ENCODE measurements around the gene CMIP.

Gene CMIP

GRCh38 chr16:81723098-81723723 lies 278.6 kb downstream of the CMIP start:
- H3K4me2 ChIP-seq (ENCODE audit: insufficient read depth, low read length), result no peak overlapping the region

DNA sequence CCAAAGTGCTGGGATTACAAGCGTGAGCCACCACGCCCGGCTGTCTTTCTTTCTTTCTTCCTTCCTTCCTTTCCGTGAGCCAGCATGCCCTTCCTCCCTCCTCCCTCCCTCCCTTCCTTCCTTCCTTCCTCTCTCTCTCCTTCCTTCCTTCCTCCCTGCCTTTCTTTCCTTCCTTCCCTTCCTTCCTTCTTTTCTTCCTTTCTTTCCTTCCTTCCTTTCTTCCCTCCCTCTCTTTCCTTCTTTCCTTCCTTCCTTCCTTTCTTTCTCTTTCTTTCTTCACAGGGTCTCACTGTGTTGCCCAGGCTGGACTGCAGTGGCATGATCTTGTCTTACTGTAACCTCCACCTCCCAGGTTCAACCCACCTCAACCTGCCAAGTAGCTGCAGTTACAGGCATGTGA lies 283.8 kb downstream of the CMIP start:
- DNase-seq (no peak), ATAC-seq (ENCODE audit: insufficient read depth, low read depth) (no peak)
- Histone ChIP-seq H3K36me3 (ENCODE audit: insufficient read depth, low read length) (no peaks in the 10 kb centered on the region), H3K9ac (ENCODE audit: low read depth, low read length) (no peak overlapping the region), H3K4me3 (ENCODE audit: low read depth in 1 of 2, low read length in 2 of 2) (no peak overlapping the region), H3K27ac (ENCODE audit: low read length) (no peak overlapping the region), H3K4me1 (ENCODE audit: insufficient read depth, low read length) (peaks cover 7% of the 10 kb centered on the region), H3K9me3 (ENCODE audit: insufficient read depth, low read length, severe bottlenecking) (no peaks in the 10 kb centered on the region), H3K79me2 (ENCODE audit: insufficient read depth, low read length) (no peaks in the 10 kb centered on the region), H3K4me2 (ENCODE audit: insufficient read depth, low read length) (no peak overlapping the region), H3K27me3 (ENCODE audit: insufficient read depth, low read length, poor library complexity) (no peaks in the 10 kb centered on the region), H2AFZ (ENCODE audit: low read depth, low read length) (no peak overlapping the region), H4K20me1 (ENCODE audit: insufficient read depth, low read length) (no peaks in the 10 kb centered on the region)
- TF ChIP-seq, protein P1, sequence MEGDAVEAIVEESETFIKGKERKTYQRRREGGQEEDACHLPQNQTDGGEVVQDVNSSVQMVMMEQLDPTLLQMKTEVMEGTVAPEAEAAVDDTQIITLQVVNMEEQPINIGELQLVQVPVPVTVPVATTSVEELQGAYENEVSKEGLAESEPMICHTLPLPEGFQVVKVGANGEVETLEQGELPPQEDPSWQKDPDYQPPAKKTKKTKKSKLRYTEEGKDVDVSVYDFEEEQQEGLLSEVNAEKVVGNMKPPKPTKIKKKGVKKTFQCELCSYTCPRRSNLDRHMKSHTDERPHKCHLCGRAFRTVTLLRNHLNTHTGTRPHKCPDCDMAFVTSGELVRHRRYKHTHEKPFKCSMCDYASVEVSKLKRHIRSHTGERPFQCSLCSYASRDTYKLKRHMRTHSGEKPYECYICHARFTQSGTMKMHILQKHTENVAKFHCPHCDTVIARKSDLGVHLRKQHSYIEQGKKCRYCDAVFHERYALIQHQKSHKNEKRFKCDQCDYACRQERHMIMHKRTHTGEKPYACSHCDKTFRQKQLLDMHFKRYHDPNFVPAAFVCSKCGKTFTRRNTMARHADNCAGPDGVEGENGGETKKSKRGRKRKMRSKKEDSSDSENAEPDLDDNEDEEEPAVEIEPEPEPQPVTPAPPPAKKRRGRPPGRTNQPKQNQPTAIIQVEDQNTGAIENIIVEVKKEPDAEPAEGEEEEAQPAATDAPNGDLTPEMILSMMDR (IDR thresholded peaks at IDR 0.05; ENCODE audit: borderline replicate concordance, extremely low read depth, low read length, poor library complexity, severe bottlenecking), result no peak
- no peak for TF ChIP-seq EZH2 (IDR thresholded peaks at IDR 0.05; ENCODE audit: borderline replicate concordance, low read depth, low read length, severe bottlenecking)

More at GRCh38 chr16:81723098-81723723, 278.6 kb downstream of the CMIP start:
- Histone ChIP-seq H3K36me3 (ENCODE audit: insufficient read depth, low read length) (no peaks in the 10 kb centered on the region), H3K27me3 (ENCODE audit: insufficient read depth, low read length, poor library complexity) (no peaks in the 10 kb centered on the region), H3K79me2 (ENCODE audit: insufficient read depth, low read length) (no peaks in the 10 kb centered on the region), H3K9ac (ENCODE audit: low read depth, low read length) (no peak overlapping the region), H3K27ac (ENCODE audit: low read length) (no peak overlapping the region), H3K4me1 (ENCODE audit: insufficient read depth, low read length) (no peaks in the 10 kb centered on the region), H2AFZ (ENCODE audit: low read depth, low read length) (no peak overlapping the region), H3K9me3 (ENCODE audit: insufficient read depth, low read length, severe bottlenecking) (no peaks in the 10 kb centered on the region), H4K20me1 (ENCODE audit: insufficient read depth, low read length) (no peaks in the 10 kb centered on the region), H3K4me3 (ENCODE audit: low read depth in 1 of 2, low read length in 2 of 2) (no peak overlapping the region)
- DNase-seq (peak; percentile 49), ATAC-seq (ENCODE audit: insufficient read depth, low read depth) (peak; percentile 99)
- TF ChIP-seq, protein P1 (IDR thresholded peaks at IDR 0.05; ENCODE audit: borderline replicate concordance, extremely low read depth, low read length, poor library complexity, severe bottlenecking), result peak; percentile 84
- no peak for TF ChIP-seq EZH2 (IDR thresholded peaks at IDR 0.05; ENCODE audit: borderline replicate concordance, low read depth, low read length, severe bottlenecking)

DNA sequence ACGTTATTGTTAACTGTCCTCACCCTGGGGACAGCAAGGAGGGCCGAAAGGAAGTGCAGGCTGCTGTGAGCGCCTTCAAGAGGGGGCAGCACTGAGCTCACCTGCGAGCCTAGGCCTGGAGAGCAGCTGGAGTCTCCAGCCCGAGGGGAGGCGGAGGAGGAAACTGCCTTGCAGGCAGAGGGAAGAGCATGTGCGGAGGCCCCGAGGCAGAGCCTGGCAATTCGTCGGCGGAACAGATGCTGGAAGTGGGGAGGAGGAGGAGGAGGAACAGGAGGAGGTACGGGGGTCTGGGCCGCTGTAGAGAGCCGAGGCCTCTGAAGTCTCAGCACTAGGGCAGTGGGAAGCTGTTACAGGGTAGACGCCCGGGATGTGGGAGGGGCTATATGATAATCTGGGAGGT lies 284.8 kb downstream of the CMIP start:
- no peak overlapping the region for H3K4me2 ChIP-seq (ENCODE audit: insufficient read depth, low read length)
- no peak overlapping the region for H3K27ac ChIP-seq (ENCODE audit: low read length)
- H3K4me1 ChIP-seq (ENCODE audit: insufficient read depth, low read length), result peaks cover 7% of the 10 kb centered on the region
- peak; percentile 43 for DNase-seq
- H3K36me3 ChIP-seq (ENCODE audit: insufficient read depth, low read length), result no peaks in the 10 kb centered on the region
- TF ChIP-seq EZH2 (IDR thresholded peaks at IDR 0.05; ENCODE audit: borderline replicate concordance, low read depth, low read length, severe bottlenecking), result no peak
- TF ChIP-seq, protein P1 (IDR thresholded peaks at IDR 0.05; ENCODE audit: borderline replicate concordance, extremely low read depth, low read length, poor library complexity, severe bottlenecking), result peak; percentile 62
- H2AFZ ChIP-seq (ENCODE audit: low read depth, low read length), result no peak overlapping the region
- no peaks in the 10 kb centered on the region for H3K9me3 ChIP-seq (ENCODE audit: insufficient read depth, low read length, severe bottlenecking)
- no peak overlapping the region for H3K9ac ChIP-seq (ENCODE audit: low read depth, low read length)
- no peaks in the 10 kb centered on the region for H3K27me3 ChIP-seq (ENCODE audit: insufficient read depth, low read length, poor library complexity)
- no peaks in the 10 kb centered on the region for H4K20me1 ChIP-seq (ENCODE audit: insufficient read depth, low read length)
- H3K79me2 ChIP-seq (ENCODE audit: insufficient read depth, low read length), result no peaks in the 10 kb centered on the region
- H3K4me3 ChIP-seq (ENCODE audit: low read depth in 1 of 2, low read length in 2 of 2), result no peak overlapping the region
- ATAC-seq (ENCODE audit: insufficient read depth, low read depth), result peak; percentile 68
